RKO (cell line): ENCODE data around the gene HSPB6.
"Not testable (repeated sequence)": the region's sequence is repeated elsewhere in the genome, so short reads cannot be mapped to it uniquely, and the experiment has no call there.

Experiments
- DNase-seq: peaks from one replicate; pipeline ENCODE4 v3.0.0-alpha.2; 2016; ENCODE audit warnings: low spot score

Gene HSPB6

GRCh38 chr19:35731779-35732405 lies 24.9 kb downstream of the HSPB6 start:
- DNase-seq: no peak

- no peak for DNase-seq
Measured at GRCh38 chr19:35731353-35731752, 25.5 kb downstream of the HSPB6 start.

DNA sequence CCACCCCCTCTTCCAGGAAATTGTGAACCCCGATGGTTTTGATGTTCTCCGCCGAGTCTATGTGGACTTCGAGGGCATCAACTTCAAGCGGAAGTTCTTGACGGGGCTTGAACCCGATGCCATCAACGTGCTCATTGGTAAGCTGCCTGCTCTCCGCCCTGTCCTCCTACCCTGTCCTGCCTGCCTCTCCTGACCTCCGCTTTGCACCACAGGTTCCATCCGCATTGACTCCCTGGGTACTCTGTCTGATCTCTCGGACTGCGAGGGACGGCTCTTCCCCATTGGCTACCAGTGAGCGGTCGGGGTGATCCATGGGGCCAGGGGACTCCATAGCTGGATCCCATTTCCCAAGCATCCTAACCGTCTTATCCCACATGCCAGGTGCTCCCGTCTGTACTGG lies 26.5 kb downstream of the HSPB6 start:
- DNase-seq: no peak

GRCh38 chr19:35729763-35730162 lies 27.1 kb downstream of the HSPB6 start:
- DNase-seq: no peak

DNA sequence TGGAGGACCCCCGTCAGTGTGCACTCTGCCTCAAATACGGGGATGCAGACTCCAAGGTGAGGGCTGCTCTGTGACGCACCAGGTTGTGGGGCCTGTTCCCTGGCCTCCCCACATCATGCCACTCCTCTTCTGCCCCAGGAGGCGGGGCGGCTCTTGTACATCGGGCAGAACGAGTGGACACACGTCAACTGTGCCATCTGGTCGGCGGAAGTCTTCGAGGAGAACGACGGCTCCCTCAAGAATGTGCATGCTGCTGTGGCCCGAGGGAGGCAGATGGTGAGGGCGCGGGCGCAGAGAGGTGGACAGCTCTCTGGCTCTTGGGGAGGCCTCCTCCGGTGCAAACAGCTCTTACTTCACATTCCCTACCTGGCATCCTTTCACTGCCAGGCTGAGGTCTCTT lies 27.8 kb downstream of the HSPB6 start:
- DNase-seq: no peak

DNA sequence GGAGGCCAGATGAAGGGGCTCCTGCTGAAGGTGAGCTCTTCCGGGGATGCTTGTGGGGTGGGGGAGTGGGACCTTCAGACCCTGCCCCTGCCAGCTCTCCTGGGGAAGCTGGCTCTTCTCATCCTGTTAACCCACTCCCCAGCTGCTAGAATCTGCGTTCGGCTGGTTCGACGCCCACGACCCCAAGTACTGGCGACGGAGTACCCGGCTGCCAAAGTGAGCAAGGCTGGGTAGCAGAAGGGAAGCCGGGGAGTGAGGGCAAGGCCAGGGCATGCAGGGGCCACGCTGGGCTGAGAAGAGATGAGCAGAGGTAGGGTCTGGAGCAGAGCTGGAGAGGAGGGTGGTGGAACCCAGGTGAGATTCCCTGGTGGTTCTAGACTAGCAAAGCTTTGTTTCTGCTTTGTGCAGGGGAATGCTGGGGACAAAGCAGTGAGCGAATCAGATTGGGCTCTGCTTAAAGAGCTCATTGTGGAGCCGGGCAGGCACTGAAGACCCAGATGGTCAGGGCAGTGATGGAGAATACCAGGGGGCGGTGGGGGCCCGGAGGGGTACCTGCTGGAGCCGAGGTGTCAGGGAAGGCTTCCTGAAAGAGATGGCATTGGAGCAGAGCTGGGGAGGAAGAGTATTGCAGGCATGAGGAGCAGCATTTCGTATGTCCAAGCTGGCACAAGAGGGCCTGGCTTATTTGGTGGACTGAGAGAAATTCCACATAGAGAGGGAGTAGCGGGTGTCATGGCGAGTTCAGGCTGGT lies 28.7 kb downstream of the HSPB6 start:
- no peak for DNase-seq

- DNase-seq: no peak
Measured at GRCh38 chr19:35727053-35727955, 29.5 kb downstream of the HSPB6 start.

DNA sequence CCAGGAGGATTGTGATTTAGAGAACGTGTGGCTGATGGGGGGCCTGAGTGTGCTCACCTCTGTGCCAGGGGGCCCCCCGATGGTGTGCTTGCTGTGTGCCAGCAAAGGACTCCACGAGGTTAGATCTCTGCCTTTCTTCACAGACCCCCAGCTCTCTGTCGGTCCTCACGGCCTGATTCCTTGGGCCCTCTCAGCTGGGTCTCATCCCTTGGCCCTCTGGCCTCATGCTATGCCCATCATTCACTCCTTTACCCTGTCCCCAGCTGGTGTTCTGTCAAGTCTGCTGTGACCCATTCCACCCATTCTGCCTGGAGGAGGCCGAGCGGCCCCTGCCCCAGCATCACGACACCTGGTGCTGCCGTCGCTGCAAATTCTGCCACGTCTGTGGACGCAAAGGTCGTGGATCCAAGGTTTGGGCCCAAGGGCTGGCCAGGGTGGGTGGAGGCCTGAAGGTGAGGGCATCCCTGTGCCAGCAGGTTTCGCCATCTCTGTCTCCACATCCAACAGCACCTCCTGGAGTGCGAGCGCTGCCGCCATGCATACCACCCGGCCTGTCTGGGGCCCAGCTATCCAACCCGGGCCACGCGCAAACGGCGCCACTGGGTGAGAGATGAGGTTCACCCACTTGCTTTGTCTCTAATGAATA lies 31.5 kb downstream of the HSPB6 start:
- no peak for DNase-seq

DNA sequence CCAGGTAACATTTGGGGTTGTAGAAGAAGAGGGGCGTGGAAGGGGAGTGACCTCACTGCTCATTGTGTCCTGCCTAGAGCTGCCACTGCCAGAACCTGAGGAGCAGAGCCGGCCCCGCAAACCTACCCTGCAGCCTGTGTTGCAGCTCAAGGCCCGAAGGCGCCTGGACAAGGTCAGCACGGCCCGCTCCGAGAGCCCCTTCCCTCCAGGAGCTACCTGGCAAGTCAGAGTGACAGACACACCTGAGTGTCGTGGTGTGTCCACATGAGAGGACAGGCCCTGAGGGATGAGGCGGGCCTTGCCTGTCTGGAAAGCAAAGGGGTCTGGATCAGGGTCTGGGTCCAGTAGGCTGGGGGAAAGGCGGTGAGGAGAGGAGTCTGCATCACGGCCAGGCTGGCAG lies 32.3 kb downstream of the HSPB6 start:
- DNase-seq: no peak

- DNase-seq: not testable (repeated sequence)
Measured at GRCh38 chr19:35724132-35724531, 32.7 kb downstream of the HSPB6 start.

GRCh38 chr19:35723671-35724070 lies 33.2 kb downstream of the HSPB6 start:
- no peak for DNase-seq

GRCh38 chr19:35722897-35723296 lies 33.9 kb downstream of the HSPB6 start:
- no peak for DNase-seq

DNA sequence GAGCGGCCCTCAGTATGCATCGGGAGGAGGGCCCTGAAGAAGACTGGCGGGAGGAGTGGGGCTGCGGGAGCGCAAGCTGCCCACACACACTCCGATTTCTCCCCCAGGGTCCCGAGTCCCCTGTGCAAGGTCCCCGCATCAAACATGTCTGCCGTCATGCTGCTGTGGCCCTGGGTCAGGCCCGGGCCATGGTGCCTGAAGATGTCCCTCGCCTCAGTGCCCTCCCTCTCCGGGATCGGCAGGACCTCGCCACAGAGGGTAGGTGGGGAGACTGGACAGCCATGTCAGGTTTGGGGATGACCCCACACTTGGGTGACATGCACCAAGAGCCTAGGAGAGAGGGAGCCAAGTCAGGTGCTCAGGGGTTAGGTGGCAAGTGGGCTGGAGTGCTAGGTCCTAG lies 34.4 kb downstream of the HSPB6 start:
- no peak for DNase-seq

DNA sequence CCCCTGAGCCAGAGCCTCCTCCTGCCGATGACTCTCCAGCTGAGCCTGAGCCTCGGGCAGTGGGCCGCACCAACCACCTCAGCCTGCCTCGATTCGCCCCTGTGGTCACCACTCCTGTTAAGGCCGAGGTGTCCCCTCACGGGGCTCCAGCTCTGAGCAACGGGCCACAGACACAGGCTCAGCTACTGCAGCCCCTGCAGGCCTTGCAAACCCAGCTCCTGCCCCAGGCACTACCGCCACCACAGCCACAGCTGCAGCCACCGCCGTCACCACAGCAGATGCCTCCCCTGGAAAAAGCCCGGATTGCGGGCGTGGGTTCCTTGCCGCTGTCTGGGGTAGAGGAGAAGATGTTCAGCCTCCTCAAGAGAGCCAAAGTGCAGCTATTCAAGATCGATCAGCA lies 35.5 kb downstream of the HSPB6 start:
- no peak for DNase-seq

DNA sequence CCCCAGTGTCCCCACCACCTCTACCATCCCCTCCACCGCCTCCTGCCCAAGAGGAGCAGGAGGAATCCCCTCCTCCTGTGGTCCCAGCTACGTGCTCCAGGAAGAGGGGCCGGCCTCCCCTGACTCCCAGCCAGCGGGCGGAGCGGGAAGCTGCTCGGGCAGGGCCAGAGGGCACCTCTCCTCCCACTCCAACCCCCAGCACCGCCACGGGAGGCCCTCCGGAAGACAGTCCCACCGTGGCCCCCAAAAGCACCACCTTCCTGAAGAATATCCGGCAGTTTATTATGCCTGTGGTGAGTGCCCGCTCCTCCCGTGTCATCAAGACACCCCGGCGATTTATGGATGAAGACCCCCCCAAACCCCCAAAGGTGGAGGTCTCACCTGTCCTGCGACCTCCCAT lies 36.2 kb downstream of the HSPB6 start:
- no peak for DNase-seq

GRCh38 chr19:35720163-35720524 lies 36.7 kb downstream of the HSPB6 start:
- no peak for DNase-seq

DNA sequence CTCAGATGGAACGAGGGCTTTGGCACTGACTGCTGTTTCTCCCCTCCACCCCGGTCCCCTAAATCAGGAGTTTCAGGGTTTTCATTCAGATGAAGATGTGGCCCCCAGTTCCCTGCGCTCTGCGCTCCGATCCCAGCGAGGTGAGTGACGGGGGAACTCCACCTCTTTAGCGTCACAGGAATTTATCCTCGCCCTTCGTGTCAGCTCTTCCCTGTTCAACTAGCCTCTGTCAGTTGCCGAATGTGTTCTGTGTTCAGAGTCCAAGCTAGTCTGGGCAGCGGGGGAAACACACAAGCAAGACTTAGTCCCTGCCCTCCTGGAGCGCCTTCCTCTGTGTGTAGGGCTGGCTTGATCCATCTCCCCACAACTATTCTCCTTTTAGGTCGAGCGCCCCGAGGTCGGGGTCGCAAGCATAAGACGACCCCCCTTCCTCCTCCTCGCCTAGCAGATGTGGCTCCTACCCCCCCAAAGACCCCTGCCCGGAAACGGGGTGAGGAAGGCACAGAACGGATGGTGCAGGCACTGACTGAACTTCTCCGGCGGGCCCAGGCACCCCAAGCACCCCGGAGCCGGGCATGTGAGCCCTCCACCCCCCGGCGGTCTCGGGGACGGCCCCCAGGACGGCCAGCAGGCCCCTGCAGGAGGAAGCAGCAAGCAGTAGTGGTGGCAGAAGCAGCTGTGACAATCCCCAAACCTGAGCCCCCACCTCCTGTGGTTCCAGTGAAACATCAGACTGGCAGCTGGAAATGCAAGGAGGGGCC lies 37.2 kb downstream of the HSPB6 start:
- DNase-seq: no peak

DNA sequence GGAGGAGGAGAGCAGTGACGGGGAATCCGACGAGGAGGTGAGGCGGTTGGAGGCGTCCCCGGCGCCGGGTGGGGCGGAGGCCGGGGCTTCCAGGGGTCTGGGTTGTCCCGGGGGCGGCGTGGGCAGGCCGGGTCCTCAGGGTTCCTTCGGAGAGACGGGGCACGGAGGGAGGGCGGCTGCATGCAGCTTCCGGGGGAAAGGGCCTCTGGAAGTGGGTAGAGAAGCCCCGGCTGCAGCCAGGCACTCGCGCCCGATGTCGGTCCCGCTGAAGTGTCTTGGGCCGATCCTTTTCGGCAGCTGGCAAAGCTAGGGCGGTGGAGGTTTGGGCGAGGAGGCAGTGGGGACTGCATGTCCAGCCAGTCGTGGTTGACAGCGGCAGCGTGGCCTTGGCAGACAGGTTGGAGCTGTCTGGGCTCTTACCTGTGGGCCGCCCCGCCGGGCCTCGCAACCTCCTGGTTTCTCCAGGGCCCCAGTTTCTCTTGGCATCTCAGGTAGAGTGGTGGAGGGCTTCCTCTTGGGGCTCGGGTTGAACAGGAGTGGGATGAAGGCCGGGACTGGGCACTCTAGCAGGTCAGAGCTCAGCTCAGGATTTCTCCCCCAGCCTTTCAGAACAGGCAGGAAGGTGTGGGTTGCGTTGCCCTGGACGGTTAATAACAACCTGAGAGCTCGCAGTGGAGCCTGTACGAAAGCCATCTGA lies 38.3 kb downstream of the HSPB6 start:
- peak; percentile 24 for DNase-seq

DNA sequence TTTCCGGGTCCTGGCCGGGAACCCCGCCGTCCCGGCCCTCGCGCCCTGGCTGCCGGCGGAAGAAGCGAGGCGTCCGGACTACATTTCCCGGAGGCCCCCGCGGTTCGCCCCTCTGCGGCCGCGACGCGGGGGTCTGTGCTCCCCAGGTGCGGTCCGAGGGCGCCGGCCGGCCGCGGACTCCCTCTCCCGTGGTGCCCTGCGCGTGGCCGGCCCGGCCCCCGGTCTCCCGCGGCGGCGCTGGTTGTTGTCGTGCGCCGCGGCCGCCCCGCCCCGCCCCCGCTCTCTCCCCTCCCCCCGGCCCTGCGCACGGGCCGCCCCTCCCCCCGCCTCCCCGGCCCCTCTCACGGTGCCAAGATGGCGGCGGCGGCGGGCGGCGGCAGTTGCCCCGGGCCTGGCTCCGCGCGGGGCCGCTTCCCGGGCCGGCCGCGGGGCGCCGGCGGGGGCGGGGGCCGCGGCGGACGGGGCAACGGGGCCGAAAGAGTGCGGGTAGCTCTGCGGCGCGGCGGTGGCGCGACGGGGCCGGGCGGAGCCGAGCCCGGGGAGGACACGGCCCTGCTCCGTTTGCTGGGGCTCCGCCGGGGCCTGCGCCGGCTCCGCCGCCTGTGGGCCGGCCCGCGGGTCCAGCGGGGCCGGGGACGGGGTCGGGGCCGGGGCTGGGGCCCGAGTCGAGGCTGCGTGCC lies 39.0 kb downstream of the HSPB6 start, which contains the start of gene KMT2B:
Gene KMT2B, plus strand, starts transcription at position 339 of the 680 bp plus-strand sequence. Its CDS starts 16 bp downstream, at position 355.
- DNase-seq: no peak
